NCI-H1417 (cell line): ENCODE results near the gene GHRHR.

Source experiments
- DNase-seq, 3 experiments: peaks; one replicate each; lab custom pipeline; 2025; lab: John Stamatoyannopoulos, UW

GHRHR gene

GRCh38 chr7:30928254-30928872 lies 35.4 kb upstream of the GHRHR start:
- no peak for DNase-seq

GRCh38 chr7:30929686-30930085 lies 34.1 kb upstream of the GHRHR start:
- no peak for DNase-seq

GRCh38 chr7:30930621-30931020 lies 33.1 kb upstream of the GHRHR start:
- DNase-seq: no peak

- DNase-seq: no peak
Measured at GRCh38 chr7:30931161-30931928, 32.4 kb upstream of the GHRHR start.

- no peak for DNase-seq
Measured at GRCh38 chr7:30931929-30932540, 31.7 kb upstream of the GHRHR start.

GRCh38 chr7:30932562-30932961 lies 31.2 kb upstream of the GHRHR start:
- DNase-seq: no peak

- DNase-seq: peak in 1 of 3 experiments; percentile 9
Measured at GRCh38 chr7:30933124-30933974, 30.4 kb upstream of the GHRHR start.

GRCh38 chr7:30934225-30934624 lies 29.5 kb upstream of the GHRHR start:
- no peak for DNase-seq

- no peak for DNase-seq
Measured at GRCh38 chr7:30934732-30935568, 28.8 kb upstream of the GHRHR start.

- DNase-seq: no peak
Measured at GRCh38 chr7:30935569-30935877, 28.2 kb upstream of the GHRHR start.

- DNase-seq: no peak
Measured at GRCh38 chr7:30936650-30937245, 27.0 kb upstream of the GHRHR start.

GRCh38 chr7:30937416-30937815 lies 26.3 kb upstream of the GHRHR start:
- DNase-seq: no peak

- peak; percentile 66 to 81 (median 71) for DNase-seq
Measured at GRCh38 chr7:30938435-30939316, 25.1 kb upstream of the GHRHR start.

- DNase-seq: peak in 2 of 3 experiments; percentile 6 to 54
Measured at GRCh38 chr7:30941582-30942323, 22.0 kb upstream of the GHRHR start.

GRCh38 chr7:30950197-30950596 lies 13.6 kb upstream of the GHRHR start:
- DNase-seq: no peak

- no peak for DNase-seq
Measured at GRCh38 chr7:30954914-30955313, 8.8 kb upstream of the GHRHR start.

GRCh38 chr7:30956704-30957103 lies 7.0 kb upstream of the GHRHR start:
- DNase-seq: no peak

- no peak for DNase-seq
Measured at GRCh38 chr7:30965372-30965771, 1.6 kb downstream of the GHRHR start.

- DNase-seq: no peak
Measured at GRCh38 chr7:30965883-30966282, 2.1 kb downstream of the GHRHR start.
